Kidney (tissue), 14 donors: ENCODE results near the gene ZNF438. TPM values are rescaled to one million over a fixed set of nuclear protein-coding genes. Genes with fewer than 3 reads are reported as not detected.

Source experiments
- DNase-seq, 5 donors: peaks; one replicate each; pipeline ENCODE4 v3.0.0-alpha.2; 2013 to 2020
- FAIRE-seq: peaks from 2 replicates; lab custom pipeline; 2012; peaks lifted over from hg19 to GRCh38; lab: Jason Lieb, UNC
- H3K27ac ChIP-seq, 2 donors: one replicate each; pipeline ENCODE4 v1.7.0; 2013; ENCODE audit warnings: low read depth in 2 of 2, low read length in 2 of 2, inconsistent platforms in 1 of 2
- H3K27me3 ChIP-seq: one replicate; pipeline ENCODE4 v1.7.1; 2013; ENCODE audit warnings: low read length, inconsistent platforms; ENCODE audit not compliant: control insufficient read depth, insufficient read depth
- H3K36me3 ChIP-seq, 3 donors: one replicate each; pipeline versions ENCODE4 v1.7.0 to v1.7.1; 2013; ENCODE audit warnings: low read length in 3 of 3, control low read depth in 1 of 3, inconsistent platforms in 1 of 3; ENCODE audit not compliant: insufficient read depth in 3 of 3, control insufficient read depth in 2 of 3
- H3K4me1 ChIP-seq, 3 donors: one replicate each; pipeline versions ENCODE4 v1.7.0 to v1.7.1; 2013; ENCODE audit warnings: low read length in 3 of 3, inconsistent platforms in 1 of 3, low read depth in 1 of 3; ENCODE audit not compliant: control insufficient read depth in 2 of 3, insufficient read depth in 2 of 3
- H3K4me3 ChIP-seq, 3 donors: one replicate each; pipeline versions ENCODE4 v1.7.0 to v1.8.1; 2013; ENCODE audit warnings: low read length in 3 of 3, control low read depth in 1 of 3, inconsistent platforms in 1 of 3
- H3K9ac ChIP-seq, 3 donors: one replicate each; pipeline versions ENCODE4 v1.7.0 to v1.7.1; 2013; ENCODE audit warnings: low read length in 3 of 3, control low read depth in 1 of 3, inconsistent platforms in 1 of 3
- H3K9me3 ChIP-seq, 3 donors: one replicate each; pipeline versions ENCODE4 v1.7.0 to v1.7.1; 2013; ENCODE audit warnings: low read length in 3 of 3, control low read depth in 1 of 3, inconsistent platforms in 1 of 3; ENCODE audit not compliant: control insufficient read depth in 2 of 3, insufficient read depth in 1 of 3
- intact Hi-C: fragments of 100-400 bp; cut with DNase I; formaldehyde crosslinking; loops from one replicate; pipeline ENCODE4 v1.11.1; 2022
- polyA plus RNA-seq: library from polyadenylated mRNA; stranded (reverse); fragments of 350-450 nt; fragmentation: Illumina TruSeq; extraction: RNeasy Lipid Tissue Mini Kit (QIAGEN cat#74804); gene quantifications from one replicate; pipeline ENCODE4 v1.2.3, GENCODE V29; 2014; ENCODE audit warnings: low read depth, low replicate concordance; ENCODE audit not compliant: insufficient read depth
- total RNA-seq: library from RNA; stranded (reverse); fragmentation: NEBNext Ultra II Directional; extraction: Animal tissue kit (Norgen Biotek cat#: 25700); gene quantifications from one replicate; pipeline ENCODE4 v1.2.1, GENCODE V29; 2021
- TF ChIP-seq, protein P1 (sequence below): IDR thresholded peaks from 3 replicates; pipeline ENCODE4 v1.5.1; 2012; ENCODE audit warnings: mild to moderate bottlenecking, moderate library complexity, borderline replicate concordance; ENCODE audit not compliant: insufficient read depth; ENCODE audit errors: extremely low read depth
- donor health status: control.
- donor health status: control.
- donor health status: control.
- donor health status: control.
- donor health status: control.
- donor health status: DM: yes; HTN: yes; CAD: no.
- donor health status: Normal renal cell carcinoma (clear cell type).

The ZNF438 gene
- total and polyA plus RNA-seq, 2 donors from 2014 or later: 5.9 to 9.9 TPM

- H3K36me3 ChIP-seq: no peaks in the 10 kb centered on the region
- DNase-seq (no peak), FAIRE-seq (no peak)
- H3K9me3 ChIP-seq: no peaks in the 10 kb centered on the region
- TF ChIP-seq, protein P1, sequence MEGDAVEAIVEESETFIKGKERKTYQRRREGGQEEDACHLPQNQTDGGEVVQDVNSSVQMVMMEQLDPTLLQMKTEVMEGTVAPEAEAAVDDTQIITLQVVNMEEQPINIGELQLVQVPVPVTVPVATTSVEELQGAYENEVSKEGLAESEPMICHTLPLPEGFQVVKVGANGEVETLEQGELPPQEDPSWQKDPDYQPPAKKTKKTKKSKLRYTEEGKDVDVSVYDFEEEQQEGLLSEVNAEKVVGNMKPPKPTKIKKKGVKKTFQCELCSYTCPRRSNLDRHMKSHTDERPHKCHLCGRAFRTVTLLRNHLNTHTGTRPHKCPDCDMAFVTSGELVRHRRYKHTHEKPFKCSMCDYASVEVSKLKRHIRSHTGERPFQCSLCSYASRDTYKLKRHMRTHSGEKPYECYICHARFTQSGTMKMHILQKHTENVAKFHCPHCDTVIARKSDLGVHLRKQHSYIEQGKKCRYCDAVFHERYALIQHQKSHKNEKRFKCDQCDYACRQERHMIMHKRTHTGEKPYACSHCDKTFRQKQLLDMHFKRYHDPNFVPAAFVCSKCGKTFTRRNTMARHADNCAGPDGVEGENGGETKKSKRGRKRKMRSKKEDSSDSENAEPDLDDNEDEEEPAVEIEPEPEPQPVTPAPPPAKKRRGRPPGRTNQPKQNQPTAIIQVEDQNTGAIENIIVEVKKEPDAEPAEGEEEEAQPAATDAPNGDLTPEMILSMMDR: no peak
- no peak overlapping the region for H3K27ac ChIP-seq
- no peak overlapping the region for H3K4me3 ChIP-seq
- no peaks in the 10 kb centered on the region for H3K27me3 ChIP-seq
- intact Hi-C loops: no loop called here
- H3K9ac ChIP-seq: no peak overlapping the region
- H3K4me1 ChIP-seq: no peaks in the 10 kb centered on the region
These were observed 148.5 kb downstream of the ZNF438 start for GRCh38 chr10:30883116-30883515.

GRCh38 chr10:30882281-30882680 is 149.4 kb downstream of the ZNF438 start:
- intact Hi-C loops: no loop called here
- FAIRE-seq: no peak

DNA sequence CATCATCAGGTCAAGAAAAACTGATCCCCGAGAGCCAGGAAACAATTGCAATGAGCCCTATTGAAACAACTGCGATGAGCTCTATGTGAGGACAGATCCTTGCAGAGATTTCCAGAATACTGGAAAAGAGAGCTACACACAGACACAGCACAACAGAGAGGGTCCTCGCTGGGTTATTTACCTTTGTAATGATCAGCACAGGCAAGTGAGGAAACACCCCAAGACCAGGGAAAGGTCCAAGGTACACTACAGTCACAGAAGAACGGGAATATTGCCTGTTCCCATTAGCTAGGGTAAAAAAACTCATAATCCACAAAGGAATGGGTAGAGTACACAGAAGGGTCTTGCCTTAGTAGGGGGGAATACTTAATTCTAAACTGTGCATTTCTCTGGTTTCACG is 152.7 kb downstream of the ZNF438 start:
- TF ChIP-seq, protein P1: no peak
- Histone ChIP-seq H3K27me3 (no peaks in the 10 kb centered on the region), H3K4me1 (no peaks in the 10 kb centered on the region), H3K4me3 (no peak overlapping the region), H3K27ac (no peak overlapping the region), H3K9ac (no peak overlapping the region), H3K9me3 (no peaks in the 10 kb centered on the region), H3K36me3 (no peaks in the 10 kb centered on the region)
- no peak for FAIRE-seq
- intact Hi-C loops: no loop called here
- no peak for DNase-seq

More at GRCh38 chr10:30882281-30882680, 149.4 kb downstream of the ZNF438 start:
- TF ChIP-seq, protein P1: no peak
- Histone ChIP-seq H3K9ac (no peak overlapping the region), H3K9me3 (no peaks in the 10 kb centered on the region), H3K27ac (no peak overlapping the region), H3K4me3 (no peak overlapping the region), H3K4me1 (no peaks in the 10 kb centered on the region), H3K27me3 (no peaks in the 10 kb centered on the region), H3K36me3 (no peaks in the 10 kb centered on the region)
- DNase-seq: no peak

DNA sequence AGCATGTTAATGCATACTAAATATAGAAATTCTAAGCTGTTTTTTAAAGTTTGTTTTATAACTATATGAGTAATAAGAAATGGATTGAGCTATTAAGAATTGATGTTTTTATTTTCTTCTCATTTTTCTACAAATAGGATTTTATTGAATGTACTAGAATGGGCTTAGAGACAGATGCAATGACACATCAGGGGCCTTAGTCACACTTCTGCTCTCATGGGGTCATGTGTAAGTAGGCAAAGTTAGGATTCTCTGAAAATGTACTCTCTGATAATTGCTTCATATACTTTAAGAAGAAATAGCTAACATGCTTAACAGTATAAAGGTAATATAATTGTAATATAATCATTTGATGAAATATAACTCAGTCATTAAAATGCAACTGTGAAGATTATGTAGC is 154.6 kb downstream of the ZNF438 start:
- Histone ChIP-seq H3K27ac (no peak overlapping the region), H3K9ac (no peak overlapping the region), H3K9me3 (no peaks in the 10 kb centered on the region), H3K36me3 (no peaks in the 10 kb centered on the region), H3K4me1 (no peaks in the 10 kb centered on the region), H3K27me3 (no peaks in the 10 kb centered on the region), H3K4me3 (no peak overlapping the region)
- DNase-seq (no peak), FAIRE-seq (no peak)
- TF ChIP-seq, protein P1: no peak
- intact Hi-C loops: no loop called here
